Panc1 (cell line): ENCODE measurements around the gene PIP5K1C.

ENCODE experiments used
- CTCF ChIP-seq: fragments of 450-650 bp; IDR thresholded peaks from 2 replicates; pipeline ENCODE4 v1.5.1; 2017; ENCODE audit warnings: mild to moderate bottlenecking
- POLR2AphosphoS5 ChIP-seq: IDR thresholded peaks from 2 replicates; pipeline ENCODE4 v1.6.1; 2012; ENCODE audit warnings: mild to moderate bottlenecking, low read depth, low read length, moderate library complexity
- REST ChIP-seq, 2 experiments: IDR thresholded peaks; 2 replicates each; pipeline ENCODE4 v1.6.1; 2011 to 2012; ENCODE audit warnings: low read depth in 2 of 2, control low read depth in 1 of 2, low read length in 1 of 2, mild to moderate bottlenecking in 1 of 2, moderate library complexity in 1 of 2; ENCODE audit not compliant: insufficient read depth in 1 of 2
- SIN3A ChIP-seq: IDR thresholded peaks from 2 replicates; pipeline ENCODE4 v1.6.1; 2012; ENCODE audit warnings: low read depth, mild to moderate bottlenecking, low read length, moderate library complexity, borderline replicate concordance; ENCODE audit not compliant: insufficient read depth
- TCF7L2 ChIP-seq: IDR thresholded peaks from 2 replicates; pipeline ENCODE4 v1.6.1; 2011; ENCODE audit warnings: mild to moderate bottlenecking, low read depth, low read length, inconsistent platforms

- no peak for TF ChIP-seq CTCF
- no peak for TF ChIP-seq REST (IDR thresholded peaks at IDR 0.05; ENCODE audit: insufficient read depth in 1 of 2, low read depth in 2 of 2, low read length in 1 of 2)
- TF ChIP-seq SIN3A, result no peak
- TF ChIP-seq TCF7L2, result no peak
- no peak for TF ChIP-seq POLR2AphosphoS5
Measured at GRCh38 chr19:3658870-3659745, 41.2 kb downstream of the PIP5K1C start.
